Natural killer cell (primary cell): ENCODE results near the gene PIK3C3. TPM values are rescaled to one million over a fixed set of nuclear protein-coding genes. Genes with fewer than 3 reads are reported as not detected.

ENCODE experiments used
- ATAC-seq, 3 donors: fragments of 150-1000 bp in 2 of 3; fragments of 200-7000 bp in 1 of 3; cut with Tn5 transposase; 1 replicate in 1 of 3; 2 replicates in 2 of 3; pipeline ENCODE4 v1.10.0; 2021; ENCODE audit warnings: mild to moderate bottlenecking in 2 of 3, moderate library complexity in 2 of 3
- DNase-seq, 2 donors: peaks; one replicate each; pipeline versions ENCODE4 v3.0.0 to v3.0.0-alpha.2; 2013 to 2021; ENCODE audit warnings: mixed read lengths in 1 of 2
- H3K27ac ChIP-seq: one replicate; pipeline ENCODE4 v1.5.1; 2013; ENCODE audit warnings: mild to moderate bottlenecking, low read length
- H3K27me3 ChIP-seq: one replicate; pipeline ENCODE4 v1.6.1; 2013; ENCODE audit warnings: low read length; ENCODE audit not compliant: control insufficient read depth, insufficient read depth
- H3K36me3 ChIP-seq: one replicate; pipeline ENCODE4 v1.6.1; 2013; ENCODE audit warnings: low read length; ENCODE audit not compliant: control insufficient read depth, insufficient read depth
- H3K4me1 ChIP-seq: one replicate; pipeline ENCODE4 v1.6.1; 2013; ENCODE audit warnings: low read length; ENCODE audit not compliant: control insufficient read depth, insufficient read depth
- H3K4me3 ChIP-seq: one replicate; pipeline ENCODE4 v1.5.1; 2013; ENCODE audit warnings: low read length
- H3K9me3 ChIP-seq: one replicate; pipeline ENCODE4 v1.6.1; 2013; ENCODE audit warnings: low read length; ENCODE audit not compliant: control insufficient read depth, insufficient read depth
- H3K27ac Mint-ChIP-seq, 2 donors: one replicate each; pipeline ENCODE4 v1.8.0; 2022; ENCODE audit warnings: mild to moderate bottlenecking in 2 of 2, mixed read lengths in 2 of 2, moderate library complexity in 1 of 2
- H3K27me3 Mint-ChIP-seq, 2 donors: one replicate each; pipeline ENCODE4 v1.8.0; 2022; ENCODE audit warnings: low read depth in 2 of 2, mixed read lengths in 2 of 2
- H3K36me3 Mint-ChIP-seq: one replicate; pipeline ENCODE4 v1.8.0; 2022; ENCODE audit warnings: mixed read lengths
- H3K4me1 Mint-ChIP-seq, 2 donors: one replicate each; pipeline ENCODE4 v1.8.0; 2022; ENCODE audit warnings: mixed read lengths in 2 of 2
- H3K4me3 Mint-ChIP-seq: one replicate; pipeline ENCODE4 v1.8.0; 2022; ENCODE audit warnings: mild to moderate bottlenecking, moderate library complexity, mixed read lengths
- H3K9me3 Mint-ChIP-seq, 2 donors: one replicate each; pipeline ENCODE4 v1.8.0; 2022; ENCODE audit warnings: mixed read lengths in 2 of 2
- WGBS: methylation state at CpG from one replicate; pipeline ENCODE4 v1.1.7; 2013; ENCODE audit warnings: missing lambda C conversion rate; ENCODE audit not compliant: insufficient coverage; 5-methylcytosine and 5-hydroxymethylcytosine counted together
- intact Hi-C: fragments of 100-400 bp; cut with micrococcal nuclease; formaldehyde crosslinking; loops from one replicate; pipeline ENCODE4 v1.14.2; 2022
- total RNA-seq, 4 donors: library from RNA; stranded (reverse); fragments of 120-200 nt in 1 of 4; gene quantifications; one replicate each; pipeline versions ENCODE4 v1.2.3 to v1.2.4, GENCODE V29; 2013 to 2022
- TF ChIP-seq, protein P1 (sequence below): fragments of 200-600 bp; IDR thresholded peaks from one replicate; pipeline ENCODE4 v1.8.0; 2022; ENCODE audit warnings: antibody characterized with exemption

Gene PIK3C3
- total RNA-seq, 3 donors from 2014 or later (not counting 1 experiment from before 2014, with no cell fraction given): 49.6 to 85.4 (median 67.3) TPM

DNA sequence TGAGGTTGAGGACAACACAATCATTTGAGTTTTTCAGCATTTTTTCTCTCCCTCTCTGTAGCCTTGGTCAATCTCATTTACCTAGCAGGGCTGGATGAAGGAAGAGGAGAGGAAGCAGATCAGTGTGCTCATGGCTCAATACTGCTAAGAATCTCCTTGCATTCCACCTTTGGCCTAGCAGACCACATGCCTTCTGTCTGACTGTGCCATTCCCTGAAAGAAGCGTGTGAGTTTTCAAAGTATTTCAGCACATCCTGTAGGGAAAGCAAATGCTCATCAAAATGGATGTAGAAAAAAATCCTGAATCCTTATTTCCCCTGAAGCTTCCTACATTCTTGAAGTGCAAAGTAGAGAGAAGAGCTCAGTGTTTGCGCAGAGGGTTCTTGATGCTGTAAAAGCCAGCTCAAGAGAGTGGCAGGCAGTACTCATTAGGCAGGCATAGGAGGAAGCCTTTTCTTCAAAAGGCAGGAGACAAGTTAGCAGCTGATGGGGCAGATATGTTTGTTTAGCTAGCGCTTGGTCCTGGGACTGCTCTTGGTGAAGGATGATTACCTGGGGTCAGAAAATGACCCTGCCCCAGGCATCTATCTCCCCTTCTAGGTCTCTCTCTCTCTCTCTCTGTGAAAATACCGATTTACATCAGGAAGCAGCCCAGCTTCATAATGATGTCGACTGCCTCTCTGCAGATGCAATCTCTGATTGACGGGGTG is 14.4 kb upstream of the PIK3C3 start:
- Histone ChIP-seq H3K9me3 (no peaks in the 10 kb centered on the region), H3K27ac (no peak overlapping the region), H3K36me3 (no peaks in the 10 kb centered on the region), H3K4me3 (no peak overlapping the region), H3K27me3 (peaks cover 9% of the 10 kb centered on the region), H3K4me1 (no peaks in the 10 kb centered on the region)
- ATAC-seq (no peak), DNase-seq (no peak)
- intact Hi-C loops: no loop called here
- Mint-ChIP-seq H3K36me3 (no peaks in the 10 kb centered on the region), H3K4me3 (no peak overlapping the region), H3K9me3 (peaks cover 0 to 2% of the 10 kb centered on the region in 2 donors), H3K27ac (no peak overlapping the region), H3K27me3 (peaks cover 30 to 40% of the 10 kb centered on the region in 2 donors), H3K4me1 (peaks cover 6 to 7% of the 10 kb centered on the region in 2 donors)
- TF ChIP-seq, protein P1, sequence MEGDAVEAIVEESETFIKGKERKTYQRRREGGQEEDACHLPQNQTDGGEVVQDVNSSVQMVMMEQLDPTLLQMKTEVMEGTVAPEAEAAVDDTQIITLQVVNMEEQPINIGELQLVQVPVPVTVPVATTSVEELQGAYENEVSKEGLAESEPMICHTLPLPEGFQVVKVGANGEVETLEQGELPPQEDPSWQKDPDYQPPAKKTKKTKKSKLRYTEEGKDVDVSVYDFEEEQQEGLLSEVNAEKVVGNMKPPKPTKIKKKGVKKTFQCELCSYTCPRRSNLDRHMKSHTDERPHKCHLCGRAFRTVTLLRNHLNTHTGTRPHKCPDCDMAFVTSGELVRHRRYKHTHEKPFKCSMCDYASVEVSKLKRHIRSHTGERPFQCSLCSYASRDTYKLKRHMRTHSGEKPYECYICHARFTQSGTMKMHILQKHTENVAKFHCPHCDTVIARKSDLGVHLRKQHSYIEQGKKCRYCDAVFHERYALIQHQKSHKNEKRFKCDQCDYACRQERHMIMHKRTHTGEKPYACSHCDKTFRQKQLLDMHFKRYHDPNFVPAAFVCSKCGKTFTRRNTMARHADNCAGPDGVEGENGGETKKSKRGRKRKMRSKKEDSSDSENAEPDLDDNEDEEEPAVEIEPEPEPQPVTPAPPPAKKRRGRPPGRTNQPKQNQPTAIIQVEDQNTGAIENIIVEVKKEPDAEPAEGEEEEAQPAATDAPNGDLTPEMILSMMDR: no peak
- 87% methylated on average over 3 of the region's 6 CpGs for WGBS

DNA sequence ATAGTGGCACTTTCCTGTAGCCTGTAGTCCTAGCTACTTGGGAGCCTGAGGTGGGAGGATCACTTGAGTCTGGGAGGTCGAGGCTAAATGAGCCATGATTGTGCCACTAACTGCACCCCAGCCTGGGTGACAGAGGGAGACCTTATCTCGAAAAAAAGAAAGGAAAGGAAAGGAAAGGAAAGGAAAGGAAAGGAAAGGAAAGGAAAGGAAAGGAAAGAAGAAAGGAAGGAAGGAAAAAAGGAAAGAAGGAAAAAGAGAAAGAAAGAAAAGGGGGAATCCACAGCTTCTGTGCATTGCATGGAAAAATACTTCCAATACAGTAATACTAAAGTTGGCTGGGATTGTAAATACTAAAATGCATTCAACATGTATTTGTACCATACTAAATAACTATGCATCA is 12.8 kb upstream of the PIK3C3 start:
- H3K27ac Mint-ChIP-seq: no peak overlapping the region
- H3K9me3 ChIP-seq: no peaks in the 10 kb centered on the region
- peaks cover 35 to 55% of the 10 kb centered on the region in 2 donors for H3K27me3 Mint-ChIP-seq

DNA sequence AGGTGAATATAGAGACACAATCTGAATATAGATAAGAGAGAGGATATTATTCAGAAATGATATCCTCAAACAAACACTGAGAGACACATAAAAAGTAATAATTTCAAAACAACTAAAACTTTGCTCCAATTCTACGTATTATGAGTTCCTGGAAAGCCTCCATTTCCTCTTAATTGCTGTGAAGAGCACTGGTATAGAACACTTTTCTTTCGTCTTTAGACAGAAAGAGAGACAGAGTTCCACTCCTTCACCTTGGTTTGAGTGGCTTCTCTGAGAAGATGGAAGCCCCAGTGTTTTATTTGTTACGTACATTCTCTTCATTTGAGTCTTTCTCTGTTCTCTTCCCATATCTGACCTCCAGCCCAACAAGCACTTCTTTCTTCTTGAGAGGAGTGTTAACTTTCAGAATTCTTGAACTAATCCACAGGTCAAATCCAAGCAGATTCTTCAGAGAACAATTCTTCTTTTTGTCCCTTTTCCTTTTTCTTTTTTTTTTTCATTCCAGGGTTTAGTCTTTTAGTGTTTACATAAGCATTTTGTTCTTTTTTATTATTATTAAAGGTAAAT is 6.4 kb upstream of the PIK3C3 start:
- H3K27me3 ChIP-seq: peaks cover 16% of the 10 kb centered on the region
- no peaks in the 10 kb centered on the region for H3K9me3 ChIP-seq
- TF ChIP-seq, protein P1: no peak
- Mint-ChIP-seq H3K9me3 (peaks cover 0 to 2% of the 10 kb centered on the region in 2 donors), H3K4me3 (no peak overlapping the region), H3K27ac (no peak overlapping the region), H3K27me3 (peaks cover 35 to 70% of the 10 kb centered on the region in 2 donors), H3K36me3 (no peaks in the 10 kb centered on the region), H3K4me1 (no peaks in the 10 kb centered on the region)
- no peak overlapping the region for H3K27ac ChIP-seq
- intact Hi-C loops: no loop called here
- ATAC-seq (no peak), DNase-seq (no peak)
- H3K36me3 ChIP-seq: no peaks in the 10 kb centered on the region
- H3K4me3 ChIP-seq: no peak overlapping the region
- WGBS: 88% methylated on average over 3 of the region's 3 CpGs
- H3K4me1 ChIP-seq: no peaks in the 10 kb centered on the region

More for the DNA sequence above, 12.8 kb upstream of the PIK3C3 start:
- Mint-ChIP-seq H3K9me3 (peaks cover 0 to 2% of the 10 kb centered on the region in 2 donors), H3K36me3 (no peaks in the 10 kb centered on the region), H3K4me3 (no peak overlapping the region), H3K4me1 (no peaks in the 10 kb centered on the region)
- Histone ChIP-seq H3K4me1 (no peaks in the 10 kb centered on the region), H3K36me3 (no peaks in the 10 kb centered on the region), H3K4me3 (no peak overlapping the region), H3K27ac (no peak overlapping the region), H3K27me3 (peaks cover 14% of the 10 kb centered on the region)
- intact Hi-C loops: no loop called here
- WGBS: 77% methylated on average over 2 of the region's 2 CpGs
- no peak for ATAC-seq
- DNase-seq: no peak
- TF ChIP-seq, protein P1: no peak
